ENCODE results near the gene TOPORS.

- TF ChIP-seq CTCF (conservative IDR thresholded peaks at IDR 0.05; ENCODE audit: low read length) (no peak), EZH2phosphoT487 (IDR thresholded peaks at IDR 0.05; ENCODE audit: borderline replicate concordance) (no peak)
Observed at GRCh38 chr9:32518276-32518675, 34.1 kb downstream of the TOPORS start.

All from Loucy (cell line).